Embryonic facial prominence (tissue), 1 donor: ENCODE data around the gene MRPL48.
"Not testable (repeated sequence)": the region's sequence is repeated elsewhere in the genome, so short reads cannot be mapped to it uniquely, and the experiment has no call there.

ENCODE experiments used
- DNase-seq: peaks from one replicate; pipeline ENCODE4 v3.0.0-alpha.2; 2016; ENCODE audit errors: extremely low spot score

MRPL48 gene

DNA sequence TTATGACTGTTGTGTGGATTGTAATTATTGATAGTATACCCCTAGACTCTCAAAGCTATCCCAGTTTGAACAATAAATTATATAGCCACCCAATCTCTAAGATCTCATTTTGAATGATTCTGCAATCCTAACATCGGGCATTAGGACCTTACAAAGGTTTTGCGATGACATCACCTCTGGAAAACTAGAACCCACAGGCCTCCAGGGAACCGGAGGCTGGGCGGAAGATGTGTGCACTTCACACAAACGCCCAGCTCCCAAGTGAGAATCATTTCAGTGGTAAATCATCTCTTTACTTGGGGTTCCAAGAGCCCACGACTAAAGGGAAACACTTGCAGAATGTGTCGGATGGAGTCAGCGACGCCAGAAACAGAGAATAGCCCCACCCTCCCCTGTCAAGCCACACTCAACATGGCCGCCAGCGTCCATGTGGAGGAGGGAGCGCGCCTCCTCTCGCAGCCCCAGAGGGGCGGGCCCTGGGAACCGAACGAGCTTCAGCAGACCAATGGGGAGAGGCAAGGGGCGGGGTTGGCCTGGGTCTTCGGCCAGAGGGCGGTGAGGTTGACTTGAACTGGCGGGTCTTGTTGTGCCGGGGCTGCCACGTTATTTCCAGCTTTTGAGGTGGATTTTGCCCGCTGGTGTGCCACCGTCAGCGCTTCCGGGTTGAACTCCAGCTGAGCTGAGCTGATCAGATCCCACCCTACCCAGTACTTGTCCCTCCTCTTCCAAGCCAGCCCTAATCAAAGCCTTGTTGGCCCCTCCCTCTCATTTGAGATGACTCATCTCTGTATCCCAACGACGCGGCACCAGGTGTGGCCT is 8.4 kb upstream of the MRPL48 start:
- peak; percentile 94 for DNase-seq

DNA sequence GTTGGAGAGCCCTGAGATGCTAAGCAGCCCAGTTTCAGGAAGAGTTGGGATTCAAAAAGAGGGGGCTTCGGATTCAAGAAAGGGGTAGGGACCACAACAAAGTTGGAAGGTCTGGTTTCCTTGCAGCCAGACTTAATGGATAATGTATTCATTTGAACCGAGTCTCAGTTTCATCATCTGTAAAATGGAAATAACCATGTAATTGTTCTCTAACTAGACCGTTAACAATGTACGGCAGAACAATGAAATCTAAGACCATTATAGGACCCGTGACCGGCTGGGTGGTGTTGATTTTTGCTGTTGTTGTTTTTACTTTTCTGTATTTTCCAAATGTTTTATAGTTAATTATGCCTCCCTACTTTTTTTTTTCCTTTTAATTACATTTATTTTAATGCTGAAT is 6.4 kb upstream of the MRPL48 start:
- DNase-seq: no peak

DNA sequence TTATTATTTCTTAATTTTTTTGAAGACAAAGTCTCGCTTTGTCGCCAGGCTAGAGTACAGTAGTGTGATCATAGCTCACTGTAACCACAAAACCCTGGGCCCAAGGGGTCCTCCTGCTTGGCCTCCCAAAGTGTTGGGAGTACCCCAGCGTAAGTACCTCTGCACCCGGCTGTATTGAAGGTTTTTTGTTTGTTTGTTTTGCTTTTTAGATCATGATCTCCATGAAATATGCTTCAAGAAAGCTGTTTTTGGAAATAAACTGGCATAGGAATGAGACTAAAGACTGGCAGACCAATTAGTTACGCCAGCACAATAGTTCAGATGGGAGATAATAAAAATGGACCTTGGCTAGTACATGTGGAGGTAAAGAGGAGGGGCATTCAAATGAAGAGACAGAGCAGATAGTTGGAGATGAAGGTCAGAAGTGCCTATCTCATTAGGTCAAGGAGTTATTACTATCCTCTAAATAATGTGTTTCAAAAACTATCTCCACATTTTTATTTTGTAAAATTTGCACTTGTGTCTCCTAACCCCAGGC is 4.1 kb upstream of the MRPL48 start:
- no peak for DNase-seq

DNA sequence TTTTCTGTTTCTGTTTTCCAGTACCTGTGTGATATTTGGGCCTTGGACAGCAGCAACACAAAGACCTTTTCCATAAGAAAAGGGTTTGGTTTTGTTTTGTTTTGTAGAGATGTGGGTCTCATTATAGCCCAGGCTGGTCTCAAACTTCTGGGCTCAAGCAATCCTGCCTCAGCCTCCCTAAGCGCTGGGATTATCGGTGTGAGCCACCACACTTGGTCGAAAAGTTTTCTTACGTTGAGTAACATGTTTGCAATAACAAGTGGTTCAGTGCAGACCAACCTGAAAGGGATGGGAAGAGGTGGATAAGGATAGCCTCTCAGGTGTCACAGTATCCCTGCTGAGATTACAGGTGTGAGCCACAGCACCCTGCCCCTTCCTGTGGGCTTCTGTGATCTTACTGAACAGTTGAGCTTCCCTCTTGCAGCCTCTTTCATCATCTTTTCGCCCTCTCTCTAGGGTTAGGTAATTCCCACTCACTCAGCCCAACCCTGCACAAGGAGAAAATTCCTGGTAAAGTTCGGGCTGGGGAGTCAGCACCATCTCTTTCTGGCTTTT is 3.5 kb upstream of the MRPL48 start:
- DNase-seq: no peak

DNA sequence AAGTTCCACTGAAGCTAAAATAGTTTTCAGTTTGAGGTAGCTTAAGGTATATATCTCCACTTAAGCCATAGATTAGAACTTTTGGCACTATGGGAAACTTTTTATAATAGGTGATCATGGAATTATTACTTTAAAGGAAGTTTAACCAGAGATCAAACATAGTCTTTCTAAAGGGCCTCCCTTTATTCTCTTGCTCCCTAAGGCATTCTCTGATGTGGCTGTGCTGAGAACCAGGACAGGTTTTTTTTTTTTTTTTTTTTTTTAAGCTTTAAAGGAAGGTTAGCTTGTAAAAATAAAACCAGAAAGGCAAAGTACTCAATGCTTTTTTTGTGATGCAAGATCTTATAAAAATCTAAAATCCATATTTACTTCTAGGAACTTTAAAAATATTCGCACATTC is 2.9 kb upstream of the MRPL48 start:
- no peak for DNase-seq

DNA sequence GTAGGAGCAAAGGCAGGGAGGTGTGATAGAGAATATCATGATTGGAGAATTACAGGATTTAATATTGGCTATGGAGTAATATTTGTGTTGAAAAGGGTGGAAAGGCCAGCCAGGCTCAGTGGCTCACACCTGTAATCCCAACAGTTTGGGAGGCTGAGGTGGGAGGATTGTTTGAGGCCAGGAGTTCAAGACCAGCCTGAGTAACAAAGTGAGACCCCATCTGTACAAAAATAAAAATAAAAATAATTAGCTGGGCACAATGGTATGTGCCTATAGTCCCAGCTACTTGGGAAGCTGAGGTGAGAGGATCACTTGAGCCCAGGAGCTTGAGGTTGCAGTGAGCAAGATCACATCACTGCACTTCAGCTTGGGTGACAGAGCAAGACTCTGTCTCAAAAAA is 2.2 kb upstream of the MRPL48 start:
- DNase-seq: not testable (repeated sequence)

DNA sequence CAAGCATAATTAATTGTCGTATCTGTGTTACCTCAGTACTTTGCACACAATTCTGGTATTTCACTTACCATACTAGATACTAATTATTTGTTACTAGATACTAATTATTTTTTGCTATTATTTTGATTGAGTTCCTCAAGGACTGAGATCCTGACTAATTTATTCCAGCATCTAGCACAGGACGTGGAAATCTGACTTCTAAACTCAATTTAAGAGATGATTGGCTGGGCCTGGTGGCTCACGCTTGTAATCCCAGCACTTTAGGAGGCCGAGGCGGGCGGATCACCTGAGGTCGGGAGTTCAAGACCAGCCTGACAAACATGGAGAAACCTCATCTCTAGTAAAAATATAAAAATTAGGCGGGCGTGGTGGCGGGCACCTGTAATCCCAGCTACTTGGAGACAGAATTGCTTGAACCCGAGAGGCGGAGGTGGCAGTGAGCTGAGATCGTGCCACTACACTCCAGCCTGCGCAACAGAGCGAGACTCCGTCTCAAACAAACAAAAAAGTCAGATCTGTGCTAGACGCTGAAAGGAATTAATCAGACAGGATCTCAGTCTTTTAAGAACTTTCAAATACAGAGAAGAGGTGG is 527 bp upstream of the MRPL48 start:
- no peak for DNase-seq

DNA sequence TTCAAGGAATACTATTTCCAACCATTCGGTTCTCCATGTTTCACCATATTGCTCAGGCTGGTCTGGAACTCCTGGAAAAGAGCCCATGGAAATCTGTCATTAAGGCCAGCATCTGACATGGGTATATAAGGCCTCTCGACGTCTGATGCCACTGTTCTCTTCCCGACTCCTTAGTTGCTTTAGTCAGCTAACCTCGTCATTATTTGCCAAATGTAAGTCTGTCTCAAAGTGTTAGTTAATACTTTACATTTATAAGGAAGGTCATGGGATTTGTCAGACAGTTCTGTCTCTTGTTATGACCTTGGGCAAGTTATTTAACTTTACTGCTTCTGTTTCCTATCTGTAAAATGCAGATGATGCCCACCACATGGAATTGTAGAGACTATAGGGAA is 1.6 kb downstream of the MRPL48 start:
- DNase-seq: no peak

DNA sequence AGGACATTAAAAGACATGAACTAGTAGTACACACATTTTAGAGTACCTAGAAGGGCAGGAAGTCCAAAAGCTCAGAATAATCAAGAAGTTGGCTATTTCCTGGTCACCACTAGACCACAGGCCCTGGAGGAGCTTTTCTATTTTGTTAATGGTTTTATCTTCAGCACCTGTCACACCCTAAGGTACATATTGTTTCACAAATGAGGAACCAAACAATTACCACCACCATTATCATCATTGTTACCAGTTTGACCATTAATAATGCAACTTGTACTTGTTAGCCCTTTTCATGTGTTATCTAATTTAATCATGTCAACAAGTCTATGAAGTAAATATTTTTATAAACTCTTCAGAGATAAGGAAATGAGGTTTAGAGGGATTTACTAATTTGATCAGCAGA is 4.9 kb downstream of the MRPL48 start:
- no peak for DNase-seq

DNA sequence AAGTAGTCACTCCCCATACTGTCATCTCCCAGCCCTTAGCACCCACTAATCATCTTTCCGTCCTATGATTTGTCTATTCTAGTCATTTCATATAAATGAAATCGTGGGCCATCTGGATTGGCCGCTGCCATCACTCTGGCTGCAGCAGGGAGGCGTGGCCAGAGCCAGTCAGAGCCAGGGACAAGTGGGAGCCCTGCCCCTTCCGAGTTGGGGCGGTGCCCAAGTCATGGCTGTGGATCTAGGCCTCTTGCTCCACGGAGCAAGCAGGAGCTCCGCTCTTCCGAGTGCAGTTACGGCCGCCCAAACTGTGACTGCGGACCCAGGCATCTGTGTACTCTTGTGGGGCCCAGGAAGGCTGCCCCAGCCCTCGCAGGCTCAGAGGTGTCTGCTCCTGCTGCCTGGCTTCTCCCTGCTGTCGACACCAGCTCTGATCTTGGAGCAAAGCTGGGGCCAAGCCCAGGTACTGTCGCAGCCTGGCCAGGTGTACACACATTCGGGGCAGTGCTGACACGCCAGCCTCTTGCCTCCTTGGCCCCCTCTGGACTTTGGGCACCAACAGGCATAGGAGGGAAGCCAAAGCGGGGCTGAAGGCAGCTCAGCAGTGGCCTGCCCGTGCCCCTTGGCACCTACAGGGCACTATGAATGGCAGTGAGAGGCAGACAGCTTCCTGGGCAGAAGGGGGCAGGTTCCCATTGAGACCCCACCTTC is 8.4 kb downstream of the MRPL48 start:
- DNase-seq: no peak

DNA sequence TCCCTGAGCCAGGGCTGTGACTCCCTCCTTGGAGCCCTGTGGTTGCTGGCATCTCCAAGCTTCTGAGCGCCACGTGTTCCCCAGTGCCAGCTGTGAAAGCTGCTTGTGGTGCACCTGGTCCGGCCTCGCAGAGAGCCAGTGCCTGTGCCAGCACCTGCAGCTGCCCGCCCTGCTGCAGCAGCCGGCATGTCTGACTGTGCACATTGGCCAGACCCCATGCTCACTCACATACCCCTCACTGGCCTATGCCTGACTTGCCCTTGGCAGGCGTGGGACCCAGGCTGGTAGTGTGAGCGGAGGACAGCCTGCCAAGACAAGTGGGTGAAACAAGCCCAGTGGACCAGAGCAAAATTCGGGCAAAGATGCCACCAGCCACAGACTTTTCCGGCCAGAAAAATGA is 9.8 kb downstream of the MRPL48 start:
- no peak for DNase-seq

DNA sequence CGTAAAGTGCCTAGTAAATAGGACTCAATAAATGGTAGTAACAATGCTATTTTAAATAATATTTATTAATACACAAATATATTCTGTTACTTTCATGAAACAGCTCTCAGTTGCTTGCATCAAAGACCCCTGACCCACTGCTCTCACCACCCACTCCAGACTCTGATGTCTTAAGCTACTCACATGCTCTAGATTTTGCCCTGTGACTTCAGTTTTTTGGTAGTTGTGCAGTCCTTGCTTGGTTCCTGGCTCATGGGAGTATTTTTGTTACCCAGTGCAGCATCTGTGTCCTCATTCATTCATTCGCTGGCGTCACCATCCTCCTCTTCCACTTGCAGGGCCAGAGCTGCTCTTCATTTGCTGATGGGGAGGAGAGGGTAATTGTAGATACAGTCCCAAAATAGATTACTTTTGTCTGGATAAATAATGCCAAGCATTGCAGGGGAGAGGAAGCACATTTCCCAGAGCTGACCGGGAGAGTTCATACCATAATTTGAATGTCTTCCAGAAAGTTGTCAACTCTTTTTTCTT is 12.7 kb downstream of the MRPL48 start:
- DNase-seq: no peak

DNA sequence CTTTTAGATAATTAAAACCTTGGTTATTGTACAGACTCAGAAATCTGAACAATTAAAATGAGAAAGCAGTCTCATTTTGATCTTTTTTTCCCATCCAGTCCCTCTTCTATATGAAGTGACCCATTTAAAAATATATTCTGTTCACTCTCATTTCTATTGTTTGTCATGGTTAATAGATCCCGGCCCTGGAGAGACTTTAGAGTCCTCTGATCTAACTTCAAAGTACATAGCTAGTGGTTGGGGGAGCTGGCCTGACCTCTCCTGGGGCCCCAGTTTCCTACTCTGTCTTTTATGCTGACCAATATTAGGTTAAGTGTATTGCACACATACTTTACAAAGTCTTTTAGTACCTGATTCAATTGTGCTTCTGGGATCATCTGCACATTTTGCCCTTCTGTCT is 13.5 kb downstream of the MRPL48 start:
- DNase-seq: no peak

DNA sequence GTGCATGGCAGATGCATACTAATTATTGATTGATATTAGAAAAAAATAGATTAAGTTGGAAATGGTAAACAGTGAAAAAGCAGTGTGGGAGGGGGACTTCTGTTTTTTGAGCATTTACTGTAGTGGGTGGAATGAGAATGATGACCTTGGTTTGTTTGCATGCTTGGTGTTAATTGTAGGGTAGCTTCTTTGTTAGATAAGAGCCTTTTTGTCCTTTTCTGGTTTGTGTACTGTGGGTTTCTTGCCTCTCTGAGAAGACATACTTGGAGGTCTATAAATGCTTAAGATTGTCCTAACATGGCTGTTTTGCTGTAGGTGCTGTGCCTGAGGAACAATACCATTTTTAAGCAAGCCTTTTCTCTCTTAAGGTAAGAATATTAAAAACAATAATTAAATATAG is 17.0 kb downstream of the MRPL48 start:
- no peak for DNase-seq

DNA sequence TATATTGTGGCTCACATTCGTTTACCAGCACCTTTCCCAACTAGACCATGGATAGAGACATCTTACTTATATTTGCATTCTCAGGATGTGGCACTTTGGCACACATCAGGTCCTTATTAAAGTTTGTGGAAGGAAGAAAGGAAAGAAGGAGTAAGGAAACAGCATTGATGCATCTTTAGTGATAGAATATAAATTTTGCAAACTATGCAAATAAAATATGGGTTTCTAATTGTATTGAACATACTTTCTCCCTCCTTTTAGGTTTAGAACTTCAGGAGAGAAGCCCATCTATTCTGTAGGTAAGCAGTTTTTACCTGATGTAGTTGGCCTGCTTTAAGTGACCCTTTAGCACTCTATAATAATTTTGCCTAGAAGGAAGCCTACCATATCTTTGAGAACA is 20.4 kb downstream of the MRPL48 start:
- no peak for DNase-seq

DNA sequence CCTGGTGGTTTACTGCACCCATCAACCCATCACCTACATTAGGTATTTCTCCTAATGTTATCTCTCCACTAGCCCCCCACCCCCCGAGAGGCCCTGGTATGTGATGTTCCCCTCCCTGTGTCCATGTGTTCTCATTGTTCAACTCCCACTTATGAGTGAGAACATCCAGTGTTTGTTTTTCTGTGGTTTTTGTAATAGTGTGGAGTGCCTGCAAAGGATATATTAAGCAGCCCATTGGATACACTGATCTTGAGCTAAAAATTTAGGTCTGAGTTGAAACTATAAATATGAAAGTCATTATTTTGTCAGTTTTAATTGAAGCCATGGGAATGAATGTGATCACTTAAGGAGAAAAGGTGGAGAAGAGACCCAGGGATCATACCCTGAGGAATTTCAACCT is 23.0 kb downstream of the MRPL48 start:
- no peak for DNase-seq

DNA sequence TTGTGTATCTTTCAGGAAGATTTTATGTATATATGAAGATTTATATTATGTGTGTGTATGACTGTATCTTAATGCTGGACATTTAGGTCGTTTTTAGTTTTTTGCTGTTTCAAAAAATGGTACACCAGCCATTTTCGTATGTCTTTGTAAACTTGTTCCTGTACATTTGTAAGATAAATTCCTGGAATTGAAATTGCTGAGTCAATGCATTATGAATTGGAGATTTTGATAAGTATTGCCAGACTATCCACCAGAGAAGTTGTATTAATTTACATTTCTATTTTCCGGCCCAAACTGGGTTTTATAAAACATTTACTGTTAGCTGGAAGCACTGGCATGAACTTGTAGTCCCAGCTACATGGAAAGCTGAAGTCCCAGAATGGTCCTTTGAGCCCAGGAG is 24.6 kb downstream of the MRPL48 start:
- DNase-seq: no peak

DNA sequence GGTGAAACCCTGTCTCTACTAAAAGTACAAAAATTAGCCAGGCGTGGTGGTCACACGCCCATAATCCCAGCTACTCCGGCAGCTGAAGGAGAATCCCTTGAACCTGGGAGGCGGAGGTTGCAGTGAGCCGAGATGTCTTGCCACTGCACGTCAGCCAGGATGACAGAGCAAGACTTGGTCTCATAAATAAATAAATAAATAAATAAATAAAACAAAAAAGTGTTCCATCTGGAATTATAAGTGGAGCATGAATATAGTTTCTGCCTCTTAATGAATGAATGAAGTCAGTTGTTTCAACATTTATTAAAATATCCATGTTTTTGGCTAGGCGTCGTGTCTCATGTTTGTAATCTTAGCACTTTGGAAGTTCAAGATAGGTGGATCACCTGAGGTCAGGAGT is 27.1 kb downstream of the MRPL48 start:
- DNase-seq: no peak

DNA sequence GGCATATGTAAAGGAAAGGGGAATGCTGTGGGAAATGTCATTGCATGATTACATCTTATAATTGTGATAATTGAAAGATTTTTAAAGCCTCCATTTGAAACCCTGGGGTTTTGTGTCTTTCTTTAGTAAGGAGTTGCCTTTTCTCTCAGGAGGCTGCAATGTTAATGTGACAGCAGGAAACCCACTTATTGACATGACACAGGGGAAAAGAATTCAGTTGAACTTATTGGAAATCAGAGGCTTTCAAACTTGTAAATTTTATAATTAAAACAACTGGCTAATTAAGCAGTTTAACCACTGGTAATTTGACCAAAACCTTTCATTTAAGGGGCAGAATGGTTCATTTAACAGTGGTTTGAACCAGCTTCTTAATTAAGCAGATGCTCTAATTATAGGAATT is 31.2 kb downstream of the MRPL48 start:
- DNase-seq: no peak

DNA sequence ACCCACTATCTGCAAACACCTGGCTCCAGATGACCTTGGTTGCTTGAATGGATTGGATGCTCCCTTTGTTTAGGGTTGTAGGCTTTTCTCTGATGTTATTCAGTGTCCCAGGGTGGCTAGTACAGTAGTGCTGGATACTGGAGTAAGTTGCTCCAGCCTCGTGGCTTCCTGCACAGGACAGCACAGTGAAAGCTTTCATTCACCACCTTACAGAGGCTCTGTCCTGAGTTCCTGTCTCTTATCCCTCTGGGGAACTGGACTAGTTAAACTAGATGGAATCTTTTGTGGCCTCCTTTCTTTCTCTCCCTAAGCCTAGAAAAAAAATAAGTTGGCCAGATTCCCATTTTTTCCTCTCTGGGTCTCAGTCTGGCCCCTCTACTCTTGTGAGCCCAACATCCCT is 42.6 kb downstream of the MRPL48 start:
- DNase-seq: no peak

DNA sequence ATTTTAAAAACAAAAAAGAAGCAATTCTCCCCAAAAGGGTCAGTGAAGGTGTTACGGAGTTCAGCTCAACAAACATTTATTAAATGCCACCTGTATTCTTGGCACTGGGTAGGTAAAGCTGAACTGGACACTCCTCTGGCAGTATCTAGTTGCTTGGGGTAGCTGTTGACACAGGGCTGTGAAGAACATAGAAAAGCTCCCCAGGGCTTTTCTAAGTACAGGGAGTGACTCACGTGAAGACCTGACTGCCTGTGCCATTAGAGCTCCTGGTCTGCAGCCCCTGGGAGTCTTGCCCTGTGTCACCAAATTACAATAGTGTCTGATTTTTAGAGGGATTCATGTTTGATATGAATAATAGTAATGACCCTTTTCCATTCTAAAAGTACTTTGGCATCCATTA is 45.4 kb downstream of the MRPL48 start:
- DNase-seq: no peak

DNA sequence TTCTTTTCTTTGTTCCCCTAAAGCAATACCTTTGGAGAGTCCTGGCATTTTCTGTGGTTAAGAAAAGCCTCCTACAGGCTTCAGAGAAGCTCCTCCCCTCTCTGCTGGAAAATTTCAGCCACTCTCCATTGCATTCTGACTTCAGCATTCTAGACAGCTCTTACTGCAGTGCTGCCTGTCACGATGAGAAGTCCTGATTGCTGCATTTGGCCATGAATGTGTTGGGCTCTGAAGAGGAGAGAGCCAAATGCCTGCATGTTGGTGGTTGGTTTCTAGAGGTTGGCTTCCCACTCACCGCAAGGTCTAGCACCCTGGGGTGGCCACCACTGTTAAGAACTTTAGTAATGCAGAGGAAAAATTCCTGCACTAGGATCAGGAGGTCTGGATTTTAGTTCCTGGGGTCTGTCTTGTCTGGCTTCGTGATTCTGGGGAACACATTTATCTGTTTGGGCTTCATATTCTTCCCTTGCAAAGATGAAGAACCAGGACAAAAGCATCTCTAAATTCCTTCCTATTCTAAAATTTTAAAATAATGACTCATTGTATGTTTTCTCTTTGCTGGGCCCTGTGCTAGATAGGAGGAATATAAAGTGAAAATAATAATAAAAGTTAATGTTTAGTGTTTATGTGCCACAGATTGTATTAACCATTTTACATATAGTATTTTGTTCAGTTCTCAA is 50.9 kb downstream of the MRPL48 start:
- no peak for DNase-seq
